ENCODE data around the gene KCNH1.
"Not testable (repeated sequence)": the region's sequence is repeated elsewhere in the genome, so short reads cannot be mapped to it uniquely, and the experiment has no call there.

KCNH1 gene

DNA sequence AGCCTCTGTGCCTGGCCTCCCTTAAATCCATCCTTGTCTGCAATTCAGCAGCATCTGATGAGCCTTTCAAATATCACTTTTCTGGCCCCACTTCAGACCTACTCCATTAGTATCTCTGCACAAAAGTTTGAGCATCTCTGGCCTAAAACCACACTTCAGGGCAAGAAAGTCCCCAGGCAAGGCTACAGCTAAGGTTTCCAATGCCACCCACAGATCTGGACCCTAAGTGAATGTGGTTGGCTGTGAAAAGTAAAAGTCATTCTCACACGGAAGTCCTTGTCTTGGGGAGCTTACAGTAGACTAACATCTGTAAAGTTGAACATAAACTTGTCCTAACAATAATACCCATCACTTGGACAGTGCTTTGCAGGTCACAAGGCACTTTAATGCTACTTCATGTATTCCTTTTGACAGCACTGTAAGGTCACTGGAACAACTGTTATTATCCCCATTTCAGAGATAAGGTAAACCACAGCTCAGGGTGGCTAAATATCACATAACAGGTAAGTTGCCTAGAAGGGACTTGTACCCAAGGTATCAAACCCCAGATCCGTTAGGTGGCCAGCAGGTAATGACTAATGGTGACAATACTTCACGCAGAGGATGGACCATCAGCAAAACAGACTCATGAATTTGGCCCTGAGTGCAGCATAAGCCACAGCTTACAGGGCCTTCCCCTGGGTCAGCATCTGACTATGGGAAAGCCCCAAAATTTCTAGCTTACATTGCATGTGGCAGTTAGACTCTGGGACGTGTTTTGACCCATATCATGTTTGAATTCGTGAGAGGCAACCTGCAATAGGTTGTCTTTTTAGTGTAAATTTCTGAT, 449.3 kb downstream of the KCNH1 start:
- Histone ChIP-seq H3K9ac (ENCODE audit: low read length) (no peak overlapping the region), H3K27me3 (ENCODE audit: control insufficient read depth, insufficient read depth, low read length) (no peaks in the 10 kb centered on the region), H3K4me1 (ENCODE audit: control insufficient read depth, insufficient read depth, low read length) (no peaks in the 10 kb centered on the region), H3K36me3 (ENCODE audit: control insufficient read depth, insufficient read depth, low read length) (no peaks in the 10 kb centered on the region), H3K4me3 (ENCODE audit: low read length) (no peak overlapping the region), H3K27ac (ENCODE audit: low read depth, low read length) (no peak overlapping the region)

DNA sequence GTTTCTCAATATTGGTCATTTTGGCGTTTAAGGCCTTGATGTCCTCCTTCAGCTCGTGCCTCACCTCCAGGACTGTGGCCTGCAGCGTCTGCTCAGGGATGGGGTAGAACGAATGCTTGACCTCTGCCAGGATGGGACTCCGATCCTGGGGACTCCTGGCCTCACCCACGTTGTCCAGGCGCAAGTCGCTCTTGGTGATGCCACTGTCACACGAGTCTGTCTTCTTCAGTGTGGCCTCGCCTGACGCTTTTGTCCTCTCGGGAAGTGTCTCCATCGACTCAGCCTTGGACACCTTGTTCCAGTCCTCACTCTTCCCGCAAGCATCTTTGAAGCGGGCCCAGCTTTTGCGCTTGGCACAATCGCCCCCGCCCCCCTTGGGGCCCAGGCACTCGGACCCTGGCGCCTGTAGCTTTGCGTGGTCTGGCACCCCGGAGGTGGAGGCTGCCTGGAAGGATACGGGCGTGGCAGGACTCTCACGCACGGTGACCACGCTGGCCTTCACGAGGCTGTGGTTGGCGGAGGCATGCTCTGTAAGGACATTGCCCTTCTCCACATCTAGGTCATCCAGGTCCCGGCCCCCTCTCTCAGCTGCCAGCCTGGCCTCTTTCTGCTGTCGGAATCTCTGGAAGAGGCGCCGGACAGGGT, 450.4 kb downstream of the KCNH1 start:
- H3K4me1 ChIP-seq (ENCODE audit: control insufficient read depth, insufficient read depth, low read length) = no peaks in the 10 kb centered on the region
- H3K36me3 ChIP-seq (ENCODE audit: control insufficient read depth, insufficient read depth, low read length) = no peaks in the 10 kb centered on the region
- H3K27ac ChIP-seq (ENCODE audit: low read depth, low read length) = no peak overlapping the region
- no peak overlapping the region for H3K9ac ChIP-seq (ENCODE audit: low read length)
- no peak overlapping the region for H3K4me3 ChIP-seq (ENCODE audit: low read length)
- H3K27me3 ChIP-seq (ENCODE audit: control insufficient read depth, insufficient read depth, low read length) = no peaks in the 10 kb centered on the region

DNA sequence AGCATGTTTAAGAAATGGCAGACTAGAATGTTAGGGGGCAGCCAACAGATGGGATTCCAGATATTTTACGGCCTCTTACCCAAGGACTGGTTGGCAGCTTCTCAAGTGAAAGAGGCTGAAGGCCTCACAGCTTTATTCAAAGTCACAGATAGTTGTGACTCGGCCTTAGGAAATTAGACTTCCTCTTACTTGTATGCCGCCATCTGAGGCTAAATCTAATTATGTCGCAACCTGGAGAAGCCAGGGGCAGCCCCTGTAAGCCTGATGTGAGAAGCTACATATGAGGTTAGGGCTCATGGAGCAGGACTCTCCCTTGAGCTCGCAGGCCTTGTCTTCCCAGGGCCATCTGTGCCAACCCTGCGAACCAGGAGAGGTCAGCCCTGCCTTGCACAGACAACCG, 452.8 kb downstream of the KCNH1 start:
- H3K27ac ChIP-seq (ENCODE audit: low read depth, low read length) = no peak overlapping the region
- no peaks in the 10 kb centered on the region for H3K36me3 ChIP-seq (ENCODE audit: control insufficient read depth, insufficient read depth, low read length)
- H3K4me1 ChIP-seq (ENCODE audit: control insufficient read depth, insufficient read depth, low read length) = no peaks in the 10 kb centered on the region
- H3K27me3 ChIP-seq (ENCODE audit: control insufficient read depth, insufficient read depth, low read length) = no peaks in the 10 kb centered on the region
- no peak overlapping the region for H3K9ac ChIP-seq (ENCODE audit: low read length)
- H3K4me3 ChIP-seq (ENCODE audit: low read length) = no peak overlapping the region

- Histone ChIP-seq H3K9ac (ENCODE audit: low read length) (no peak overlapping the region), H3K27me3 (ENCODE audit: control insufficient read depth, insufficient read depth, low read length) (no peaks in the 10 kb centered on the region), H3K4me3 (ENCODE audit: low read length) (no peak overlapping the region), H3K36me3 (ENCODE audit: control insufficient read depth, insufficient read depth, low read length) (no peaks in the 10 kb centered on the region), H3K4me1 (ENCODE audit: control insufficient read depth, insufficient read depth, low read length) (no peaks in the 10 kb centered on the region), H3K27ac (ENCODE audit: low read depth, low read length) (no peak overlapping the region)
Measured at GRCh38 chr1:210678306-210678705, 455.6 kb downstream of the KCNH1 start.

- Histone ChIP-seq H3K27me3 (ENCODE audit: control insufficient read depth, insufficient read depth, low read length) (no peaks in the 10 kb centered on the region), H3K4me1 (ENCODE audit: control insufficient read depth, insufficient read depth, low read length) (no peaks in the 10 kb centered on the region), H3K27ac (ENCODE audit: low read depth, low read length) (no peak overlapping the region), H3K4me3 (ENCODE audit: low read length) (no peak overlapping the region), H3K9ac (ENCODE audit: low read length) (no peak overlapping the region), H3K36me3 (ENCODE audit: control insufficient read depth, insufficient read depth, low read length) (no peaks in the 10 kb centered on the region)
Measured at GRCh38 chr1:210677533-210677932, 456.4 kb downstream of the KCNH1 start.

DNA sequence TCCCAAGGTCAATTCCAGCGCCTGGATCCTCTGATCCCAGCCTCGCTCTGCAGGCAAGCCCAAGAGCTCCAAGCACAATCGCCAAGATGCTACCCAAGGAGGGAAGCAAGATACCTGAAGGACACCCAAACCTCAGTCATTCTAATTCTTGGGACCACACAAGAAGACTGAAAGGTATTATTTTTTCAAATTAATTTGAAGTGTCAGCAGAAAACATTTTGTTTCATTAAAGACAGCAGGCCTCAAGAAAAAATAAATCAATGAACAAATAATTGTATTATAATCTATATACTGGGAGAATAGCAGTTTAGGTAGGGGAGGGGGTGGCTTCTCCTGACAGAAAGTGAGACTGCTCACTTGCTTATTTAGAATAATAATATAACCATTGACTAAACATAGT, 457.4 kb downstream of the KCNH1 start:
- Histone ChIP-seq H3K36me3 (ENCODE audit: control insufficient read depth, insufficient read depth, low read length) (no peaks in the 10 kb centered on the region), H3K27me3 (ENCODE audit: control insufficient read depth, insufficient read depth, low read length) (no peaks in the 10 kb centered on the region), H3K4me3 (ENCODE audit: low read length) (no peak overlapping the region), H3K27ac (ENCODE audit: low read depth, low read length) (no peak overlapping the region), H3K4me1 (ENCODE audit: control insufficient read depth, insufficient read depth, low read length) (no peaks in the 10 kb centered on the region), H3K9ac (ENCODE audit: low read length) (no peak overlapping the region)

GRCh38 chr1:210674151-210674550, 459.8 kb downstream of the KCNH1 start:
- no peak overlapping the region for H3K27ac ChIP-seq (ENCODE audit: low read depth, low read length)
- H3K4me1 ChIP-seq (ENCODE audit: control insufficient read depth, insufficient read depth, low read length) = no peaks in the 10 kb centered on the region
- H3K27me3 ChIP-seq (ENCODE audit: control insufficient read depth, insufficient read depth, low read length) = no peaks in the 10 kb centered on the region
- H3K9ac ChIP-seq (ENCODE audit: low read length) = no peak overlapping the region
- H3K36me3 ChIP-seq (ENCODE audit: control insufficient read depth, insufficient read depth, low read length) = no peaks in the 10 kb centered on the region
- H3K4me3 ChIP-seq (ENCODE audit: low read length) = no peak overlapping the region

GRCh38 chr1:210669951-210670350, 464.0 kb downstream of the KCNH1 start:
- Histone ChIP-seq H3K4me3 (ENCODE audit: low read length) (no peak overlapping the region), H3K4me1 (ENCODE audit: control insufficient read depth, insufficient read depth, low read length) (no peaks in the 10 kb centered on the region), H3K36me3 (ENCODE audit: control insufficient read depth, insufficient read depth, low read length) (no peaks in the 10 kb centered on the region), H3K9ac (ENCODE audit: low read length) (no peak overlapping the region), H3K27me3 (ENCODE audit: control insufficient read depth, insufficient read depth, low read length) (no peaks in the 10 kb centered on the region), H3K27ac (ENCODE audit: low read depth, low read length) (no peak overlapping the region)

GRCh38 chr1:210663730-210664573, 470.0 kb downstream of the KCNH1 start:
- Histone ChIP-seq H3K4me1 (ENCODE audit: control insufficient read depth, insufficient read depth, low read length) (no peaks in the 10 kb centered on the region), H3K9ac (ENCODE audit: low read length) (no peak overlapping the region), H3K4me3 (ENCODE audit: low read length) (no peak overlapping the region), H3K36me3 (ENCODE audit: control insufficient read depth, insufficient read depth, low read length) (no peaks in the 10 kb centered on the region), H3K27me3 (ENCODE audit: control insufficient read depth, insufficient read depth, low read length) (no peaks in the 10 kb centered on the region), H3K27ac (ENCODE audit: low read depth, low read length) (no peak overlapping the region)

DNA sequence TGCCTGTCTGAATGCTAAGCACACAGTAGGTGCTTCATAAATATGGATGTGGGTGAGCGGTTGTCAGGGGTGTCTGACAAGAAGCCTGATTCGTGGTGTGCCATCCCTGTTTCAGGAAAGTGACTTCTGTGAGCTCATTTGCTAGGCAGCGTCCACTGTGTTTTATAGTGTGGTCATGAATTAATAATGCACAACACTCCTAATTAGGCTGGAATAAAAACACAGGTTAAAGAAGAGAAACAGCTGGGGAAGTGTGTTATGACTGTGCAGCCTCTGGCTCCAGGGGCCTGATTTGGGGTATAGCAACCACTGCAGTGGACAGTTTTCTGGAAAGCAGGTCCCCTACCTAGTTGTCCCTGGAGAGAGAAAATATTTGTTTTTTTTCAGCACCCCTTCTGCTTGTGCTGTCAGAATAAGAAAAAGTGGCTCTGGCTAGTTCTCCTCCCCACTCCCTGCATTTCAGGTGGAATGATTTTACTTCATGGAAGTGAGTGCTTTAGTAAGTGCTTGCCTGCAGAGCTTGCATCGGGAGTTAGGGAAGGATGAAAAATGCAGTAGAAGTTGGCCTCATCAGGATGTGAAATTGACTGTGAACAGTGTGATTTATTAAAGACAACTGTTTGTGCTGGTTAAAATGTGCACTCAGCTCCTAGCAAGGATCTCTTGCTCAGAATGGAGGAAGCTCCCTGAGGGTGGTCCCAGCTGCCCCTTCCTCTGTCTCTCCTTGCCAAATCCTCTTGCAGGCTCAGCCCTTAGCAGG, 471.5 kb downstream of the KCNH1 start:
- Histone ChIP-seq H3K4me1 (ENCODE audit: control insufficient read depth, insufficient read depth, low read length) (no peaks in the 10 kb centered on the region), H3K4me3 (ENCODE audit: low read length) (no peak overlapping the region), H3K27ac (ENCODE audit: low read depth, low read length) (no peak overlapping the region), H3K27me3 (ENCODE audit: control insufficient read depth, insufficient read depth, low read length) (no peaks in the 10 kb centered on the region), H3K9ac (ENCODE audit: low read length) (no peak overlapping the region), H3K36me3 (ENCODE audit: control insufficient read depth, insufficient read depth, low read length) (no peaks in the 10 kb centered on the region)

GRCh38 chr1:210661520-210661919, 472.4 kb downstream of the KCNH1 start:
- H3K9ac ChIP-seq (ENCODE audit: low read length); H3K27me3 ChIP-seq (ENCODE audit: control insufficient read depth, insufficient read depth, low read length); H3K4me3 ChIP-seq (ENCODE audit: low read length); H3K27ac ChIP-seq (ENCODE audit: low read depth, low read length); H3K4me1 ChIP-seq (ENCODE audit: control insufficient read depth, insufficient read depth, low read length); H3K36me3 ChIP-seq (ENCODE audit: control insufficient read depth, insufficient read depth, low read length): not testable (repeated sequence)

DNA sequence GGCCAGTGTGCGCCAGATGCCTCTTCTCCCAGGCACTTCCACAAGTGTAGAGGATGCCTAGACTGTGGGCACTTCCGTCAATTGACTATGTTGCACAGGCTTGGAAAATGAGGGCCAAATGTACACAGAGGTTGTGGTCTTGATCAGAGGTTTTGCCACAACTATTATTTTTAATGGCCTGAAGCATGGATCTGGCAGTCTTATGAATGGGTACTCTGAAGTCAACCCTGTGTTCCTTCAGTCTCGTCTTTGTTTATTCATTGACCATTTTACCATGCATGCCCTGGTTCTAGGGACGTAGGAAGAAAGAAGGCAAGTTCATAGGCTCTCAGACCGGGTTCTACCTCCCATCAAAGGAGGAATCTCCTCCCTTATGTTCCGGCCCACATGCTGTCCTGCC, 476.1 kb downstream of the KCNH1 start:
- H3K9ac ChIP-seq (ENCODE audit: low read length) = no peak overlapping the region
- no peaks in the 10 kb centered on the region for H3K36me3 ChIP-seq (ENCODE audit: control insufficient read depth, insufficient read depth, low read length)
- H3K4me1 ChIP-seq (ENCODE audit: control insufficient read depth, insufficient read depth, low read length) = no peaks in the 10 kb centered on the region
- no peaks in the 10 kb centered on the region for H3K27me3 ChIP-seq (ENCODE audit: control insufficient read depth, insufficient read depth, low read length)
- H3K27ac ChIP-seq (ENCODE audit: low read depth, low read length) = no peak overlapping the region
- no peak overlapping the region for H3K4me3 ChIP-seq (ENCODE audit: low read length)
